Adrenal gland (tissue), 12 donors: ENCODE measurements around the gene PKLR. TPM values are rescaled to one million over a fixed set of nuclear protein-coding genes. Genes with fewer than 3 reads are reported as not detected.
"Not testable (repeated sequence)": the region's sequence is repeated elsewhere in the genome, so short reads cannot be mapped to it uniquely, and the experiment has no call there.

ENCODE experiments used
- DNase-seq, 7 donors: peaks; one replicate each; pipeline ENCODE4 v3.0.0-alpha.2; 2019 to 2020
- H3K27ac ChIP-seq, 5 donors: fragments of 200-600 bp; sonication (generic) in 4 of 5; 1 replicate in 3 of 5; 2 replicates in 2 of 5; pipeline versions ENCODE4 v1.5.1 to v1.8.0; 2016 to 2020; ENCODE audit warnings: mild to moderate bottlenecking in 1 of 5
- H3K27me3 ChIP-seq: fragments of 200-600 bp; 2 replicates; pipeline ENCODE4 v1.8.0; 2021
- H3K36me3 ChIP-seq, 2 donors: fragments of 200-600 bp; replicated peaks in 1 of 2; 1 replicate in 1 of 2; 2 replicates in 1 of 2; pipeline versions ENCODE4 v1.5.1 to v1.8.0; 2018 to 2022
- H3K4me1 ChIP-seq, 2 donors: fragments of 200-600 bp; replicated peaks in 1 of 2; 1 replicate in 1 of 2; 2 replicates in 1 of 2; pipeline versions ENCODE4 v1.5.1 to v1.8.0; 2018 to 2021
- H3K4me3 ChIP-seq, 4 donors: fragments of 200-600 bp; sonication (generic) in 3 of 4; one replicate each; pipeline ENCODE4 v1.5.1; 2016 to 2018
- H3K9me3 ChIP-seq, 3 donors: fragments of 200-600 bp; sonication (generic) in 1 of 3; replicated peaks in 1 of 3; 1 replicate in 2 of 3; 2 replicates in 1 of 3; pipeline versions ENCODE4 v1.5.1 to v1.8.0; 2016 to 2021
- CTCF ChIP-seq, 6 experiments: fragments of 450-650 bp in 4 of 6; fragments of 200-600 bp in 2 of 6; sonication (generic) in 1 of 6; IDR thresholded peaks; 1 replicate in 5 of 6; 2 replicates in 1 of 6; pipeline versions ENCODE4 v1.5.1 to v1.8.0; 2016 to 2021; ENCODE audit warnings: antibody characterized with exemption in 6 of 6, mild to moderate bottlenecking in 2 of 6, moderate library complexity in 1 of 6
- POLR2A ChIP-seq, 2 donors: fragments of 450-650 bp; IDR thresholded peaks; one replicate each; pipeline ENCODE4 v1.6.1; 2017; ENCODE audit warnings: antibody characterized with exemption in 2 of 2, mild to moderate bottlenecking in 2 of 2, moderate library complexity in 1 of 2
- WGBS, 4 donors: extraction: QIAGEN DNeasy Blood & Tissue Kit in 2 of 4; methylation state at CpG; one replicate each; pipeline versions ENCODE4 v1.1.5 to v1.1.7; 2013 to 2017; 5-methylcytosine and 5-hydroxymethylcytosine counted together
- intact Hi-C, 2 donors: fragments of 100-400 bp; cut with DNase I; formaldehyde crosslinking; loops; one replicate each; pipeline versions ENCODE4 v1.14.1 to v1.15.0; 2022 to 2023
- polyA plus RNA-seq, 3 donors: library from polyadenylated mRNA; stranded (reverse); fragments of 200-250 nt in 2 of 3; fragments of 350-450 nt in 1 of 3; fragmentation: Illumina TruSeq in 1 of 3; extraction: RNeasy Lipid Tissue Mini Kit (QIAGEN cat#74804) in 1 of 3; gene quantifications; one replicate each; pipeline ENCODE4 v1.2.3, GENCODE V29; 2013 to 2014
- total RNA-seq, 9 donors: library from RNA; depleted of rRNA in 4 of 9; stranded (reverse); fragments of >200 nt in 4 of 9; fragments of 120-200 nt in 1 of 9; fragmentation: NEBNext Ultra II Directional in 1 of 9; extraction: Animal tissue kit (Norgen Biotek cat#: 25700) in 1 of 9; gene quantifications; one replicate each; pipeline versions ENCODE4 v1.1.0 to v1.2.4, GENCODE V29; 2013 to 2023
- donor health status: healthy with polysubstance abuse.
- donor health status: Bipolar disorder and iron deficiency.
- donor health status: DM: yes; HTN: yes; CAD: no.
- donor health status: DM: no; HTN: no; CAD: no.
- donor health status: DM: no; HTN: no; CAD: no.
- donor health status: DM: yes; HTN: yes; CAD: no.

Gene PKLR
- total and polyA plus RNA-seq, 12 donors: 0.10 to 0.34 (median 0.21) TPM; not detected in 8

- Histone ChIP-seq H3K27me3 (no peaks in the 10 kb centered on the region), H3K4me3 (peak overlapping the region in 1 of 4 donors; percentile 45), H3K4me1 (peaks cover 22 to 33% of the 10 kb centered on the region in 2 donors), H3K9me3 (no peaks in the 10 kb centered on the region), H3K36me3 (peaks cover 0 to 16% of the 10 kb centered on the region in 2 donors), H3K27ac (peak overlapping the region in 3 of 5 donors; percentile 58 to 81 (median 59))
- WGBS, 4 donors: 14 to 30% (median 15%) methylated on average over 8 to 23 of the region's 23 CpGs
- TF ChIP-seq CTCF (IDR thresholded peaks at IDR 0.05) (peak; percentile 100), POLR2A (IDR thresholded peaks at IDR 0.05) (no peak)
- DNase-seq: peak; percentile 92 to 97 (median 94)
- intact Hi-C loops: loop anchor here (5.0 kb wide), 2 partner anchors 71 to 346 kb away; partner anchors contain the start of gene RUSC1 (in 2 of the 2)
These were observed 50.4 kb downstream of the PKLR start for GRCh38 chr1:155250633-155251449.

DNA sequence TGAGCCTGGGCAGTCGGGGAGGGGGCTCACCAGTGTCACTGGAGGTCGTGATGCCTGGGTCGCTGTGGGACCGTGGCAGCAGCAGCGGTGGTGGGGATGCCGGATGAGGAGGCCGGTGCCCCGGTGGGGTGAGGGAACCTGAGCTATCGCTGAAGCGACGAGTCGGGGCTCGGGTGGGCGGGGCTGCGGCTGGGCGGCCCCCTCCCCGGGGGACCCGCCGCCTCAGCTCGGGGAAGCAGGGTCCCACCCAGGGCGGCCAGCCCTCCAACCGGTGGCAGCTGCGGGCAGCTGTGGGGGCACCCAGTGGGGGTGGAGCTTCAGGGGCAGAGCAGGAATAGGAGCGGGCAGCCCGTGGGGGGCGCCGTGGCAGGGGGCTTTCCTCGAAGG, 51.0 kb downstream of the PKLR start:
- Histone ChIP-seq H3K4me3 (peak overlapping the region in 1 of 4 donors; percentile 45), H3K27ac (peak overlapping the region in 2 of 5 donors; percentile 59 to 81), H3K4me1 (peaks cover 22 to 30% of the 10 kb centered on the region in 2 donors)

GRCh38 chr1:155247667-155248553, 53.3 kb downstream of the PKLR start:
- no peak overlapping the region for H3K27ac ChIP-seq
- no peak for DNase-seq
- no peak overlapping the region for H3K4me3 ChIP-seq
- H3K4me1 ChIP-seq: peaks cover 19 to 28% of the 10 kb centered on the region in 2 donors
- TF ChIP-seq POLR2A (IDR thresholded peaks at IDR 0.05) (no peak), CTCF (IDR thresholded peaks at IDR 0.05) (no peak)
- intact Hi-C loops: no loop called here
- peaks cover 0 to 16% of the 10 kb centered on the region in 2 donors for H3K36me3 ChIP-seq
- no peaks in the 10 kb centered on the region for H3K27me3 ChIP-seq
- no peaks in the 10 kb centered on the region for H3K9me3 ChIP-seq
- 91 to 93% (median 92%) methylated on average over 24 to 26 of the region's 26 CpGs for WGBS, 4 donors

More for the DNA sequence above, 51.0 kb downstream of the PKLR start:
- intact Hi-C loops: loop anchor here (5.0 kb wide), 2 partner anchors 72 to 347 kb away; partner anchors contain the start of gene RUSC1 (in 2 of the 2)
- Histone ChIP-seq H3K27me3 (no peaks in the 10 kb centered on the region), H3K36me3 (peaks cover 0 to 16% of the 10 kb centered on the region in 2 donors), H3K9me3 (no peaks in the 10 kb centered on the region)
- no peak for DNase-seq
- 30 to 32% (median 32%) methylated on average over 5 to 28 of the region's 28 CpGs; no CpG with 5 or more reads in 1 of the 4 donors for WGBS, 4 donors
- TF ChIP-seq CTCF (IDR thresholded peaks at IDR 0.05) (no peak), POLR2A (IDR thresholded peaks at IDR 0.05) (no peak)

GRCh38 chr1:155246796-155247195, 54.4 kb downstream of the PKLR start:
- H3K4me3 ChIP-seq, H3K27ac ChIP-seq, intact Hi-C loops, H3K27me3 ChIP-seq, H3K9me3 ChIP-seq, DNase-seq: not testable (repeated sequence)
- Histone ChIP-seq H3K36me3 (peaks cover 0 to 16% of the 10 kb centered on the region in 2 donors), H3K4me1 (peaks cover 19 to 31% of the 10 kb centered on the region in 2 donors)
- 94 to 98% (median 95%) methylated on average over 3 of the region's 3 CpGs for WGBS, 4 donors
